HG03039 (cell line): ENCODE measurements around the gene PALMD.

Experiments used
- ATAC-seq: cut with Tn5 transposase; IDR thresholded peaks from one replicate; pipeline ENCODE4 v1.9.1; 2021; ENCODE audit warnings: mild to moderate bottlenecking, moderate library complexity; ENCODE audit not compliant: unreplicated experiment

The PALMD gene, protein sequence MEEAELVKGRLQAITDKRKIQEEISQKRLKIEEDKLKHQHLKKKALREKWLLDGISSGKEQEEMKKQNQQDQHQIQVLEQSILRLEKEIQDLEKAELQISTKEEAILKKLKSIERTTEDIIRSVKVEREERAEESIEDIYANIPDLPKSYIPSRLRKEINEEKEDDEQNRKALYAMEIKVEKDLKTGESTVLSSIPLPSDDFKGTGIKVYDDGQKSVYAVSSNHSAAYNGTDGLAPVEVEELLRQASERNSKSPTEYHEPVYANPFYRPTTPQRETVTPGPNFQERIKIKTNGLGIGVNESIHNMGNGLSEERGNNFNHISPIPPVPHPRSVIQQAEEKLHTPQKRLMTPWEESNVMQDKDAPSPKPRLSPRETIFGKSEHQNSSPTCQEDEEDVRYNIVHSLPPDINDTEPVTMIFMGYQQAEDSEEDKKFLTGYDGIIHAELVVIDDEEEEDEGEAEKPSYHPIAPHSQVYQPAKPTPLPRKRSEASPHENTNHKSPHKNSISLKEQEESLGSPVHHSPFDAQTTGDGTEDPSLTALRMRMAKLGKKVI

DNA sequence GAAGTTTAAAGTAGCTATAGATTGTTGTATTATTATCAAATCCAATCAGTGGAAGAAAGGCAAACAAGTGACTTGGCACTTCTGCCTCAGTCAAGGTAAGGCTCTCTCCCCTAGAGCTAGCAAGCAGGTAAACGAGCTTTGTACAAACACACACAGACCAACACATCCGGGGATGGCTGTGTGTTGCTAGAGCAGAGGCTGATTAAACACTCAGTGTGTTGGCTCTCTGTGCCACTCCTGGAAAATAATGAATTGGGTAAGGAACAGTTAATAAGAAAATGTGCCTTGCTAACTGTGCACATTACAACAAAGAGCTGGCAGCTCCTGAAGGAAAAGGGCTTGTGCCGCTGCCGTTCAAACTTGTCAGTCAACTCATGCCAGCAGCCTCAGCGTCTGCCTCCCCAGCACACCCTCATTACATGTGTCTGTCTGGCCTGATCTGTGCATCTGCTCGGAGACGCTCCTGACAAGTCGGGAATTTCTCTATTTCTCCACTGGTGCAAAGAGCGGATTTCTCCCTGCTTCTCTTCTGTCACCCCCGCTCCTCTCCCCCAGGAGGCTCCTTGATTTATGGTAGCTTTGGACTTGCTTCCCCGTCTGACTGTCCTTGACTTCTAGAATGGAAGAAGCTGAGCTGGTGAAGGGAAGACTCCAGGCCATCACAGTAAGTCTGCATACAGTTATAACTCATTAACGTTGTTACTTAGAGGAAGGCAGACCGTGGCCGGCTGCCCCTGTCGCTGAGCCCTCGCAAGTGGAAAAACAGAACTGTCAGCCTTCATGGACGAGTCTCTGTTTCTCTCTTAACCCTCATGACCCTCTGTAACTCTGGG is at the start of gene PALMD:
Gene PALMD (plus strand): TSS at position 415 of the 833 bp plus-strand sequence. CDS start 205 bp downstream, at position 620.
- ATAC-seq, result no peak

DNA sequence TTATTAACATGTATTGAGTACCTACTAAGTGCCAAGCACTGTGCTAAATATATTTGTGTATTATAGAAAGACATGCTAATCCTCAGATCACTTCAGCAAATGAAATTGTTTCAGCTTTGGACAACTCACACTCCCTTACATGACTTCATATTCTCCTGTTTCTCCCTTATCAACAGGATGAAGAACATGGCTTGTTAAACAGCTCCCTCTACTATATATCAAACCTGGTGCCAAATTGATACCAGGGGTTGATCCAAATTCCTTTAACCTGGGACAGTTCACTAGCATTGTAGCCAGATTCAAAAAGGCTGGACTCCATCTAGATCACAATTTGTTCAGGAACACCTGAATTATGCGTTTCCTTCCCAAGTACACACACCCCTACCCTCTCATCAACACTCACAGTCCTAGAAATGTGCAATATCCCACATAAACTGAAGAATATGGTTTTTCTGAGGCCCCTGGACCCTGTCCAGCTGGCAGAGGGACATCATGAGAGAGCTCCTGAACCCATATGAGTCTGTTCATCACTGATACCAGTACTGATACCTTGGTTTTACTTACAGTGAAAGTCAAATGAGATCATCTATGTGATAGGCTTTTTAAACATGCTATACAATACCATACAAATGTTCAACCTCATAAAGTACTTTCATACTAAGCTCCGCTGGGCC is 47.0 kb upstream of the PALMD start:
- ATAC-seq, result no peak

DNA sequence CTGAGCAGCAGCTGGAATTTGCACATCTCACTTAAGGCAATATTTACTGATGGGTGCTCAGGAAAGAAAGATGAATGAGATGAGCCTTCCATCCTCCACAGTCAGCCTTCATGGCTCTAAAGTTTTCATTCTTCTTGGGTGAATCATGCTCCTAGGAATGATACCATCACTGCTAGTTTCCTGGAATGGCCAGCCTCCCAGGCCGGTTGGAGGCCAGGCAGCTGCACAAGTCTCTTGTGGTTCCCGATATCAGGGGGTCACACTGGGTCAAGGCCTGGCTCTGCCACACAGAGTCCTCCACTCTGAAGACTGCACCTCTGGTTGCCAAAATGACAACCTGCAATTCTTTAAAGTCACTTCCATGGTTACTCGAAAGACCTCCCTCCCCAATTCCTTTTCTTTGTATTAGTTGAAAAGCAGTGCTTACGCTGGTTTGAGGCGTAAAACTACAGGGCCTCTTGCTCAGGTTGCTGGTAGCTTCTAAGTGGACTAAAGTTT is 46.2 kb upstream of the PALMD start:
- ATAC-seq, result no peak

DNA sequence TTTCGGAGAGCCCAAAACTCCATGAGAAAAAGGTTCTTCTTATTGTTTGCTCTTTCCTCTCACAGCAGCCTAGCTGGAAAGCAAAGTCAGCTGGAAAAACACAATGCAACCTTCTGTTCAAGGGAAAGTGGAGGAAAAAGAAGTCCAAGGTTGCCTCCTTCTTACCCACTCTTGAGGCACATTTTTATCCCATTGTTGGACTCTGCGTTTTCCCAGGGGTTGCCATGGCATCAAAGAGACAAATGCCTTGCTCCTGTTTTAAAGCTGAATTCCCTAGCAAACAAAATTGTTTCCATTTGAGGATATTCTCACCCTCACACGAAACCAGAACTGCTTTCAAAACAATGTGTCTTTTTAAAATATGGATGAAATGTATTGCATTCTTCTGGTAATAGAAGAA is 45.1 kb upstream of the PALMD start:
- ATAC-seq, result no peak

DNA sequence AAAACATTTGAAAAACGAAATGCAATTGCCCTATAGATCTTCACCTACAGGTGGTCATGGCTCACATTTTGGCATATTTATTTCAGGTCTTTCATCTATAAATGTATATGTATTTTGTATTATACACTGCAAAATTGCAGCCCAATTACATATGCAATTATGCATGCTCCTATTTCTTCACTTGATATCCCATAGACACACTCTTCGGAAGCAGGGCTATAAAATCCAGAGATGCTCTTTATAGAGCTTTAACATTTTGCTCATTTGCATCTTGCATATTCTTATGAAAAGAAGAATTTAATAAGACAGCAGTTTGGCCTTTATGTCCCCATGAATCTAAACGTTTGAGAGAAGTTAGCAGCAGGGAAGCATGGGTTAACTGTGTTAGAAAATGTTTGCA is 44.7 kb upstream of the PALMD start:
- no peak for ATAC-seq

DNA sequence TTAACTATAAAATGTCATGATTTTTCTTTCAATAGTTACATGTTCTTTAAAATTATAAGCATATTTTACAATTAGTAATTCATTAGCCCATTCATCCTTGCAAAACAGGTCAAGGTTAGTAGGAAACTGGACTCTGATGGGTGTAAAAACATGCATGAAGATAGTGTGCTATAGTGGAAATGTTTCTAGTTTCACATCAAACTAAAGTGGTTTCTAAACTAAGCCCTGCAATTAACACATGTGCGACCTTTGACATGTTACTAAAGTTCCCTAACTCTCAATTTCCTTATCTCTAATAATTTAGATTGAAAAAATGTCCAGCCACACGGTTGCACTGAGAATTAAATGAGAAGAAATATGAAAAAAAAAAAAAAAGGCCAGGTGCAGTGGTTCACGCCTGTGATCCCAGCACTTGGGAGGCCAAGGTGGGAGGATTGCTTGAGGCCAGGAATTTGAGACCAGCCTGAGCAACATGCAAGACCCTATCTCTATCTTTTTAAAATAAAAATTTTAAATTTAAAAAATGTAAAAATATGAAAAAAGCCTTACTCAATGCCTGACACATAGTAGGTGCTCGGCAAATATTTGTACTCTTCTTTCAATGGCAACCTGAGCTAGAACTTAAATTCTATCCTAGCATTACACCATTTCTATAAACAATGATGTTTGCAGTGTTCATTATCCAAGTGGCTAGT is 44.1 kb upstream of the PALMD start:
- no peak for ATAC-seq

DNA sequence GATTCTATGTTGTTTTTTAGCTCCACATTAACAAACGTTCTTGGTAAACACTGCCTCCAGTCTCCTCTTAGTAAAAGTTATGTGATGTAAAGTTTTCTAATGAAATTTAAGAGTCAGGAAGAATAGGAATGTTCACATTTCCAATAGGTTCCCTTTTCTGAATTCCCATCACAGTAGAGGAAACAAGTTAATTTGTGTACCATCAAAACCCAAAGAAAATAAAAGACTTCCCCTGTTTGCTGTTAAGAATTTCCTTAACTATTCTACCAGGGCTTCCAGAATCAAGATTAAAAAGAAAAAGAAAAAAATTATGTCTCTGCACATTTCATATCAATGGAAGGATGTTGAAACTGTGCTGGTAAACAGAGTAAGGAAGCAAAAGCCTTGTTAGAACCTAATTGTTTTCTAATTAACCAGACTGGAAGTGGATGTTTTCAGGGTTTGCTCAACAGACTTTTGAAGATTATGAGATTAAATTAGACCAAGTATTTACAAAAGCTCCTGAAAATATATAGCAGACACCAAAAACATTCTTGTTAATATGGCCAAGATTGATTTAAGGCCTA is 43.4 kb upstream of the PALMD start:
- ATAC-seq, result no peak

DNA sequence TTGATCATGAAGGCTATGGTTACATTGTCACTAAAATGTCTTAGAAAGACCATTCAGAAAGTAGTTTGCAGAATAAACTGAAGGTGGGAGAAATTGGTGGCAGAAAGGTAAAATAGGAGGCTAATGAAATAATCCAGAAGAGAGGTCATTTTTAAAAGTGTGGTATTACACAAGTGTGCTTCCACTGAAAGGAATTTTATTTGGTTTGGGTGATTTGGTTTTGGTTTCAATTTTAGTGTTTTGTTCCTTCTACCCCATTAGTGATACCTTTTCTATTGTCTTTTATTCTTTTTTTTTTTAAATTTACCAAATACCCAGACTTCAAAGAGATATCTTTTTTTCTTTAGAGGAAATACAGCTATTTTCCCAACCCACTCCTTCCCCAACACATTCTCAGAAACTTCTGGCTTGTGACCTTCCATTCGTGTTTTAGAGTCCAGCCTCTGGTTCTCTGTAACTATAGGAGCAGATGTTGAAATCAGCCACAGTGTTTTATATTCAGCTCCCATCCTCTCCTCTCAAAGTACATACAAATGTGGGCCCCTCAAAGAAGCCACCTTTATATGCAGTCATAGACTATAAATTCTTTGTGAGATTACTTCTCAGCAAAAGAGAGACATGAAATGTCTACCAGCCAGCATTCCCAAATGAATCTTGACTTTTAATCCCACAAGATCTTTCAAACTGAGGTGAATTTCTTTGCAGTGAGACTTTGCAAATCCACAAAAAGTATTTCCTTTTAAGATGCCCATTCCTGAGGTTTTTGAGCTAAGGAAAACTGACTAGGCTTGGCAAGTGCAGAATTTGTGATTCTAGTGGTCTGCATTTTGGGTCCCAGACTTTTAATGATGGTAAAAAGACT is 42.0 kb upstream of the PALMD start:
- ATAC-seq, result no peak

DNA sequence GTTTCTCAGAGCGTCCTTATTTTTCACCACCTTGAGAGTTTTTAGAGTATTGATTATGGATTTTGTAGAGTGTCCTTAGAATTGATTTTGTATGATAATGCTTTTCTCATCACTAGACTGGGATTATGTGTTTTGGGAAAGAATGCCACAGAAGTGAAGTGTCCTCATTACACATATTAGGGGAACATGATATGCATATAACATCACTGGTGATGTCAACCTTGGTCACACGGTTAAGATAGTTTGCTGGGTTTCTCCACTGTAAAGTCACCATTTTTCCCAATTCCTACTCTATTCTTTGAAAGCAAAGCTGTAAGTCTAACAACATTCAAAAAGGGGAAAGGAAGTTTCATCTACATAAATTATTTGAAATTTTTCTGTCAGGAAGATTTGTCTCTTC is 39.6 kb upstream of the PALMD start:
- no peak for ATAC-seq

DNA sequence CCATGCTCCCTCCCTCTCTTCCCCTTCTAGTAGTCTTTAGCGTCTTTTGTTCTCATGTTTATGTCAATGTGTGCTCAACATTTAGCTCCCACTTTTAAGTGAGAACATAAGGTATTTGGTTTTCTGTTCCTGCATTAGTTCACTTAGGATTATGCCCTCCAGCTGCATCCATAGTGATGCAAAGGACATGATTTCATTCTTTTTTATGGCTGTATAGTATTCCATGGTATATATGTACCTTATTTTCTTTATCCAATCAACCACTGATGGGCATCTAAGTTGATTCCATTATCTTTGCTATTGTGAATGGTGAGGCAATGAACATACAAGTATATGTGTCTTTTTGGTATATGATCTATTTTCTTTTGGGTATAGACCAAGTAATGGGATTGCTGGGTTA is 38.3 kb upstream of the PALMD start:
- no peak for ATAC-seq

DNA sequence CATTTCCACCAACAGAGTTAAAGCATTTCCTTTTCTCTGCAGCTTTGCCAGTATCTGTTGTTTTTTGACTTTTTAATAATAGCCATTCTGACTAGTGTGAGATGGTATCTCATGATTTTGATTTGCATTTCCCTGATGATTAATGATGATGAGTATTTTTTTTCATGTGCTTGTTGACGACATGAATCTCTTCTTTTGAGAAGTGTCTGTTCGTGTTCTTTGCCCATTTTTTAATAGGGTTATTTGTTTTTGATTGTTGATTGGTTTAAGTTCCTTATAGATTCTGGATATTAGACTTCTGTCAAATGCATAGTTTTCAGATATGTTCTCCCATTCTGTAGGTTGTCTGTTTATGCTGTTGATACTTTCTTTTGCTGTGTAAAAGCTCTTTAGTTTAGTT is 37.9 kb upstream of the PALMD start:
- no peak for ATAC-seq

DNA sequence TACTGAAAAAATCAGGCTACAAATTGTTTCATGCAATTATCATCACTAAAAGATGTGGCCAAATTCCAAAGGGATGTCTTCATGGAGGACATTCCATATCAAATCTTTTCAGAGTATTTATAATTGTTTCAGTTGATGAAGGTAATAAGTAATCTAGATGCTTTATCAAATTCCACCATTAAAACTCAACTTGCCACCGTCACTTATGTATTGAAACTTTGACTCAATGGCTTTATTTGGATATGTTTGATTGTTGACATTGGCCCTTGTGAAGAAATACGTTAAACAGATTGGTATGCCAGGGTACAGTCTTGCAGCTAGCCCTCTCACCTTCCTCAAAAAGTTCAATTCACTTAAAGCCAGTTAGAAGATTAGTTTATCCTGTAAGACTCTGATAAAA is 32.2 kb upstream of the PALMD start:
- no peak for ATAC-seq

DNA sequence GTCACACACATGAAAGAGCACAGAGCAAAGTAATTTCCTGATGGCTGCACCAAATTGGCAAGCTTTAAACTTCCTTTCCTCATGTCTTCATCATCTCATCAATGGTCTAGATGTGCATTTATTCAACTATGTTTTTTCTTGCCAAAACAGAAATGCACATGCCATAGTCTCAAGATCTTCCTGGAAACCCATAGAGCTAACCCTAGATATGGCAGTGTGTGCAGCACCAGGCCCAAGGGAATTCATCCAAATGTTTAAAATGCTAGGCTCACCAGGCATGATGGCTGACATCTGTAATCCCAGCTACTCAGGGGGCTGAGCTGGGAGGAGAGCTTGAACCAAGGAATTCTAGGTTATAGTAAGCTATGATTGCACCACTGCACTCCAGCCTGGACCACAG is 31.2 kb upstream of the PALMD start:
- no peak for ATAC-seq

DNA sequence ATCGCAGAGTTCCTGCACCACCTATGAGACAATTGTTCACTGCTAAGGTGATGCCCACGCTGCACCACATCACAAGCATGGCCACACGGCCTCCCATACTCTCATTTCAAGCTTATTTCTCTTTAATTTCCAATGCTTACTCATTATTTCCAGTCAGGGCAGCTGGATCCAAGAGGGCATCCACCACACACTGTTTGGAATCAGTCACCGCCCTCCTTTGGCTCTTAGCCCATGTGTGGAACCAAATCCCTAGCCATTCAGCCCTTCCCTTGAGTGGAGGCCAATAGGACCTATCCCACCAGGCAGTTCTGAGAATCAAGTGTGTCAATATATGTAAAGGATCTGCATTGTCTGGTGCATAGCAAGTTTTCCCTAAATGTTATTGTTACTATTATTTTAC is 26.3 kb upstream of the PALMD start:
- no peak for ATAC-seq

DNA sequence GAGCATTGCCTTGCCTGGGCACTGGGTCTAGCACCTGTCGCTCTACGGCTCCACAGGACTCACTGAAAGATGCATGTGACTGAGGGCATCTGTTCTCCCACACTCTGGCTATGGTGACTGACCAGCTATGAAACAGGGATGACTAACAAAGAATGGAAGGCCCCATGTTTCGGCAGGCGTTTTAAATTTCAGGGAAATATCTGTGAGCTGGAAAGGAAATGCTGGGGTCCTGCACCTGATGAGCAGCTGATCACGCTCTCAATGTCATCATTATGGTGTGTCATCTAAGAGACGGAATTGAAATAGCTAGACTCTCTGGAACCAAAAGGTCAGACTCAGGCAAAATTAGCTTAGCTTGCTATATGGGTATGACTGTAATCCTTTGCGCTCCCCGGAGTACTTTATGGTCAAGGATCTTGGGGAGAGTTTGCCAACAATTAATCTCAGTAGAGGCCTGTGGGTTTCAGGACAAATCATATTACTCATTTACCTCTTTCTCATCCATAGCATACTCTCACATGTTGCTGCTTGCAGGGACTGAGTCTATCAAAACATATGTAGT is 24.5 kb upstream of the PALMD start:
- ATAC-seq, result no peak

DNA sequence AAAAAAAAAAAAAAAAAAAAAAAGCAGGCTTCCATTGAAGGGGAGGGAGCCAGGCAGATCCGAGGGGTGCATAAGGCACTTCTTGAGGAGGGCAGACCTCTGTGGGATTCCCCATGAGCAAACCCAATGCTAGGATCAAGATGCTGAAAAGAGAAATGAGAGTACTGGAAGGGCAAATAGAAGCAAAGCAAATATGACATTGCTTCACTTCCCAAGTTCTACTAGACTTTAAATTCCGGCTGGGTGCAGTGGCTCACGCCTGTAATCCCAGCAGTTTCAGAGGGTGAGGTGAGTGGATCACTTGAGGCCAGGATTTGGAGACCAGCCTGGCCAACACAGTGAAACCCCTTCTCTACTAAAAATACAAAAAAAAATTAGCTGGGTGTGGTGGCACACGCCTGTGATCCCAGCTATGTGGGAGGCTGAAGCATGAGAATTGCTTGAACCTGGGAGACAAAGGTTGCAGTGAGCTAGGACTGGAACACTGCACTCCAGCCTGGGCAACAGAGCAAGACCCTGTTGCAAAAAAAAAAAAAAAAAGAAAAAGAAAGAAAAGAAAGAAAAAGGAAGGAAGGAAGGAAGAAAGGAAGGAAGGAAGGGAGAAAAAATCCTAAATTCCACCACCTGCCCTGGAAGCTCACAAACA is 23.1 kb upstream of the PALMD start:
- ATAC-seq, result no peak

DNA sequence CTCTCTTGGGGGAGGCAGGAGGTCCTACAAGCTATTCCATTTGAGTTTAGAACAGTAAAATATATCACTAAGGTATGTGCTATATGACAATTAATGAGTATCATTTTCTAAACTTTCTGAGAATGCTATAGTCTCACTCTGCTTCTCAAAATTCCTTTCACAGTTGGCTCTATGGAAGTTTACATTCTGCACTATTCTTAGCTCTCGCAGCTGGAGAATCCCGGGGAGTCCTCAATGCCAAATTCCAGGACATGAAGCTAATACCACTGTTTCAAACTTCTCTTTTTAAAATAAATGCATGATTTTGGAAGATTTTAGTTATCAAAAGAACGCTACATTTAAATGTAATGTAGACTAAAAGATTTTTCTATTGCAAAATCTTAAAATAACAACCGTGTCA is 22.4 kb upstream of the PALMD start:
- ATAC-seq, result no peak

DNA sequence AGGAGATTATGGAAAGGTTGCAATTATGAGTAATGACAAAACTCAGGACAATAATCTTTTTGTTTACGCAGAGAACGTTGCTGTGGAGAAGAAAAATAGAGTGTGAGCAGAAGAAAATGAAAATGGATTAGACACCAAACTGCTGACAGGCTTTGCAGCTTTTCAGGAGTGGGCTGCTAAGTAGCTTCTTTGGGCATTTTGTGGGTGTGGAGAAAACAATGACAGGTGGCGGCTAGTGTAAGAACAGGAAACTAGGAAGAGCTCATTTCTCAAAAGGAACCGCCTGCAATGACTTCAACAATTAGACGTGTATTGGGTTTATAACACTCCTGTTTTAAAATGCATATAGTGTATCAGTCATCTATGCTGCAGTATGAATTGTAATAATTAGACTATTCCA is 18.3 kb upstream of the PALMD start:
- ATAC-seq, result no peak

DNA sequence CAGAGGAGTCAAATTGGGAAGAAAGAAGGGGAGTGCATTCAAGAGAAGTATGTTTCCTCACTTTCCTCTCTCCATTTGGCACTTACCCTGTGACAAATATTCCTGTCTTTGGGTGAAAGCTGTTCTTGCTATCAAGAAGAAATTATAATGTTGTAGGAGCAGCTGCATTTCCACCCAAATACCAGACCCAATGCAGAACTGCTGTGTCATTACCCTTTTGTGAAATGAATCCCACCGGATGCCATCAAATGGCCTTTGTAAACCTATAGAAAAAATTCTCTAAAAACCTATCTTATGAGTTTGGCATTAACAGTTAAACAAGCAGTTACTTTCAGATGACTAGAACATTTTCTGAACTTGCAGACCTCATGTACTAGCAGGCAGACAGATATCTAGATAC is 16.7 kb upstream of the PALMD start:
- no peak for ATAC-seq
